ENCODE results near the gene GIMAP8.
"Not testable (repeated sequence)": the region's sequence is repeated elsewhere in the genome, so short reads cannot be mapped to it uniquely, and the experiment has no call there.

The GIMAP8 gene

GRCh38 chr7:150513758-150514157 is 63.3 kb downstream of the GIMAP8 start:
- no peak overlapping the region for H3K9ac ChIP-seq (ENCODE audit: low read depth, low read length)
- H3K4me1 ChIP-seq (ENCODE audit: control insufficient read depth, insufficient read depth, low read length), result no peaks in the 10 kb centered on the region
- no peaks in the 10 kb centered on the region for H3K27me3 ChIP-seq (ENCODE audit: control insufficient read depth, insufficient read depth, low read length)
- H3K4me3 ChIP-seq (ENCODE audit: low read depth, low read length), result no peak overlapping the region
- no peaks in the 10 kb centered on the region for H3K36me3 ChIP-seq (ENCODE audit: control insufficient read depth, insufficient read depth, low read length)
- peaks cover 4% of the 10 kb centered on the region for H3K9me3 ChIP-seq (ENCODE audit: control insufficient read depth, insufficient read depth, low read length)

DNA sequence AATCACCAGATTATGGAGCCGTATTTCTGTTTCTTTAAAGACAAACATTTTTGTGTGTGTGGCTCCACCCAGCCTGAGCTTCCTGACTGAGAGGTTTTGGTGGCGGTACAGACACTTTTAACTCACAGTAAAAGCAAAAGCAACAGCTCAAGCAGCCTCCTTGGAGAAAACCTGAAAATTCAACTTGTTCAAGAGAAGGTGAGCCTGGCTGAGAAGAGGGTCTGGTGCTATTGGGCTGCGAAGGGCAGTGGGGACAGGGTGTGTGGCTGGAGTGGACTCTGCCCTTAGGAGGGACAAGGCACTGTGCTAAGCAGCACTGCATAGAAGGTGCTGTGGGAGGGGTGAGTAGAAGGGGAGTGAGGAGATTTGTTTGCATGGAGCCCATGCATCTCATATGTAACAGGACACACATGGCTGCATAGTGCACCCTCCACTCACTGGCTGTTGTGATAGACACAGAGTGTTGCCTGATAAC is 64.4 kb downstream of the GIMAP8 start, which contains the start of gene GIMAP7:
TSS of gene GIMAP7 (plus strand) at position 125 of the 475 bp plus-strand sequence. CDS start 5,103 bp downstream, outside the sequence.
- H3K4me3 ChIP-seq (ENCODE audit: low read depth, low read length), result no peak within 1 kb of the TSS

DNA sequence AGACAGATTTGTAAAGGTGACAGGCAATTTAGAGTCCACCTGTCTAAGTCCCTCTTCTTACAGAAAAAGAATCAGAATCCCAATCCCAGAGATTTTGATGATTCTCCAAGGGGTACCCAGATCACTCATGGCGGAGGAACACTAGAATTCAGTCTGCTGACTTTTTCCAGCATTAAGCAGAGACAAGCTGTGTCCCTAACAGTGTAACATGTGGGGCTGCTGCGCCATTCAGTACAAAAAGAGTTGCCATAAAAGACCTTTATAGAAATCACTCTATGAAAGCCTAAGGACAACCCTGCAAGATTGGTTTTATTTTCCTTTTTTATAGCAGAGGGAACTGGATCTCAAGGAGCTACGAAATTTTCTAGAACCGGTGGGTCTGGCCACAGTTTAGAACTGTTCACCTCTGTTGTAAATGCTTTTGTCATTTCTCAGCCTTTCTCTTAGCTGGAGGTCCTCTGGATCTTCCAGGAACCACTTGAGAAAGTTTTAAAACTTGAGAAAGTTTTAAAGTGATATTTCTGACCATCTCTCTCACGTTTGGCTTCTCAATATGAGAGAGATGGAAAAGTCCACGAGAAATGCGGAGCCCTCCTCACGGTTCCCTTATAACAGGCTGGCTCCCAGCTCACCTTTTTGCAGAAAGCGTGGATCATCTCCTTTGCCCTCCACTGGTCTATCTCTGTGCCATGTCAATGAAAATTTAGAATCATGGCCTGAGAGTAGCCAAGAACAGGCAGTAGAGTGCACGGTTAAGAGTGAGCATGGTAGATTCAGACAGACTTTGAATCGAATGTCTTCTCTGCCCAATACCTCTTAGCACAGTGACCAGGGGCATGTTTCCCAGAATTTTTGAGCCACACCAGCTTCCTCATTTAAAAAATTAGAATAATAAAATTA is 65.1 kb downstream of the GIMAP8 start:
- peaks cover 2% of the 10 kb centered on the region for H3K36me3 ChIP-seq (ENCODE audit: control insufficient read depth, insufficient read depth, low read length)
- H3K27me3 ChIP-seq (ENCODE audit: control insufficient read depth, insufficient read depth, low read length), result no peaks in the 10 kb centered on the region
- no peak overlapping the region for H3K4me3 ChIP-seq (ENCODE audit: low read depth, low read length)
- no peak overlapping the region for H3K9ac ChIP-seq (ENCODE audit: low read depth, low read length)
- H3K9me3 ChIP-seq (ENCODE audit: control insufficient read depth, insufficient read depth, low read length), result peaks cover 2% of the 10 kb centered on the region
- H3K4me1 ChIP-seq (ENCODE audit: control insufficient read depth, insufficient read depth, low read length), result no peaks in the 10 kb centered on the region

More for the DNA sequence above, 64.4 kb downstream of the GIMAP8 start, which contains the start of gene GIMAP7:
- Histone ChIP-seq H3K9me3 (ENCODE audit: control insufficient read depth, insufficient read depth, low read length) (peaks cover 4% of the 10 kb centered on the region), H3K4me1 (ENCODE audit: control insufficient read depth, insufficient read depth, low read length) (no peaks in the 10 kb centered on the region), H3K36me3 (ENCODE audit: control insufficient read depth, insufficient read depth, low read length) (peaks cover under 1% of the 10 kb centered on the region), H3K27me3 (ENCODE audit: control insufficient read depth, insufficient read depth, low read length) (no peaks in the 10 kb centered on the region), H3K9ac (ENCODE audit: low read depth, low read length) (no peak within 1 kb of the TSS)

GRCh38 chr7:150516956-150517745 is 66.7 kb downstream of the GIMAP8 start:
- no peaks in the 10 kb centered on the region for H3K27me3 ChIP-seq (ENCODE audit: control insufficient read depth, insufficient read depth, low read length)
- H3K9me3 ChIP-seq (ENCODE audit: control insufficient read depth, insufficient read depth, low read length), result no peaks in the 10 kb centered on the region
- no peaks in the 10 kb centered on the region for H3K4me1 ChIP-seq (ENCODE audit: control insufficient read depth, insufficient read depth, low read length)
- H3K36me3 ChIP-seq (ENCODE audit: control insufficient read depth, insufficient read depth, low read length), result peaks cover 2% of the 10 kb centered on the region
- no peak overlapping the region for H3K9ac ChIP-seq (ENCODE audit: low read depth, low read length)
- H3K4me3 ChIP-seq (ENCODE audit: low read depth, low read length), result no peak overlapping the region

GRCh38 chr7:150519310-150519709 is 68.9 kb downstream of the GIMAP8 start:
- Histone ChIP-seq H3K4me1 (ENCODE audit: control insufficient read depth, insufficient read depth, low read length) (peaks cover 2% of the 10 kb centered on the region), H3K36me3 (ENCODE audit: control insufficient read depth, insufficient read depth, low read length) (peaks cover 2% of the 10 kb centered on the region), H3K27me3 (ENCODE audit: control insufficient read depth, insufficient read depth, low read length) (no peaks in the 10 kb centered on the region), H3K9ac (ENCODE audit: low read depth, low read length) (no peak overlapping the region), H3K4me3 (ENCODE audit: low read depth, low read length) (no peak overlapping the region), H3K9me3 (ENCODE audit: control insufficient read depth, insufficient read depth, low read length) (no peaks in the 10 kb centered on the region)

GRCh38 chr7:150520145-150520544 is 69.7 kb downstream of the GIMAP8 start:
- peaks cover 2% of the 10 kb centered on the region for H3K4me1 ChIP-seq (ENCODE audit: control insufficient read depth, insufficient read depth, low read length)
- no peak overlapping the region for H3K4me3 ChIP-seq (ENCODE audit: low read depth, low read length)
- H3K9me3 ChIP-seq (ENCODE audit: control insufficient read depth, insufficient read depth, low read length), result no peaks in the 10 kb centered on the region
- no peaks in the 10 kb centered on the region for H3K27me3 ChIP-seq (ENCODE audit: control insufficient read depth, insufficient read depth, low read length)
- peaks cover 2% of the 10 kb centered on the region for H3K36me3 ChIP-seq (ENCODE audit: control insufficient read depth, insufficient read depth, low read length)
- H3K9ac ChIP-seq (ENCODE audit: low read depth, low read length), result no peak overlapping the region

DNA sequence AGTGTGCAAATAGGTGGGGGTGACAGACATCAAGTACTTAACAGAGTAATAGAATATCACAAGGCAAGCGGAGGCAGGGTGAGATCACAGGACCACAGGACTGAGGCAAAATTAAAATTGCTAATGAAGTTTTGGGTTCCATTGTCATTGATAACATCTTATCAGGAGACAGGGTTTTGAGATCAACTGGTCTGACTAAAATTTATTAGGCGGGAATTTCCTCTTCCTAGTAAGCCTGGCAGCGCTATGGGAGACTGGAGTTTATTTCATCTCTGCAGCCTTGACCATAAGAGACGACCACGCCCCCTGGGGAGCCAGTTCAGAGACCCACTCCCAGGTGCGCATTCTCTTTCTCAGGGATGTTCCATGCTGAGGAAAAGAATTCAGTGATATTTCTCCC is 72.5 kb downstream of the GIMAP8 start:
- peak overlapping the region; percentile 2 for H3K4me3 ChIP-seq (ENCODE audit: low read depth, low read length)
- not testable (repeated sequence) for H3K36me3 ChIP-seq (ENCODE audit: control insufficient read depth, insufficient read depth, low read length); H3K9ac ChIP-seq (ENCODE audit: low read depth, low read length); H3K4me1 ChIP-seq (ENCODE audit: control insufficient read depth, insufficient read depth, low read length); H3K9me3 ChIP-seq (ENCODE audit: control insufficient read depth, insufficient read depth, low read length); H3K27me3 ChIP-seq (ENCODE audit: control insufficient read depth, insufficient read depth, low read length)

DNA sequence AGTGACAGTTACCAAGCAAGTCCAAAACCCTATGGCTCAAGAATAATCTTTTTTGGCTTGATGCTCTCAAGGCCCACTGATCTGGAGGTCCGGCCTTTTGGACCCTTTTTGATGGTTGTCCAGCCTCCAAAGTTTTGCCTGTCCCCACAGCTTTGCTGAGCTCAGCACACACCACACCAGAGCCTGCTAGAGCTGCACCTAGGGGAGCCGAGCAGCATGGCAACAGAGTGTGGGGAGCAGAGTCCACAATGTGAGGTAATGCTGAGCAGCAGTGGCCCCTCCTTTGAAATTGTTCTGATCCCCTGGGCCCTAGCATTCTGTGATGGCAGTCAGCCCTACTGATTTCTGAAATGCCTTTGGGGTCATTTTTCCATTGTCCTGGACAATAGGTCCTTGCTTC is 73.6 kb downstream of the GIMAP8 start:
- Histone ChIP-seq H3K9me3 (ENCODE audit: control insufficient read depth, insufficient read depth, low read length) (no peaks in the 10 kb centered on the region), H3K4me3 (ENCODE audit: low read depth, low read length) (no peak overlapping the region), H3K36me3 (ENCODE audit: control insufficient read depth, insufficient read depth, low read length) (peaks cover 2% of the 10 kb centered on the region), H3K4me1 (ENCODE audit: control insufficient read depth, insufficient read depth, low read length) (peaks cover 2% of the 10 kb centered on the region), H3K27me3 (ENCODE audit: control insufficient read depth, insufficient read depth, low read length) (no peaks in the 10 kb centered on the region), H3K9ac (ENCODE audit: low read depth, low read length) (no peak overlapping the region)

All from iPS-15b (cell line).